Activated CD4-positive, alpha-beta T cell treated with anti-CD3 and anti-CD28 coated beads, Interleukin-2, amount 10 ng/mL, durations not matched to agents 7 days and 5 days (primary cell): ENCODE measurements around the gene RAB20. TPM values are rescaled to one million over a fixed set of nuclear protein-coding genes. Genes with fewer than 3 reads are reported as not detected.

Experiments used
- CTCF ChIA-PET: fragments of 350-600 bp; sonication (Branson Sonifier 250); formaldehyde crosslinking; loops from one replicate; lab custom pipeline; 2021; ENCODE audit warnings: antibody characterized with exemption; lab: Charles Lee
- POLR2A ChIA-PET: fragments of 350-600 bp; sonication (Branson Sonifier 250); formaldehyde crosslinking; loops from one replicate; lab custom pipeline; 2021; ENCODE audit warnings: antibody characterized with exemption; lab: Charles Lee
- DNase-seq: peaks from one replicate; pipeline ENCODE4 v3.0.0-alpha.2; 2020
- H3K27ac Mint-ChIP-seq: one replicate; pipeline ENCODE4 v1.8.0; 2021; ENCODE audit warnings: mild to moderate bottlenecking, moderate library complexity, mixed read lengths
- H3K27me3 Mint-ChIP-seq: one replicate; pipeline ENCODE4 v1.8.0; 2021; ENCODE audit warnings: mixed read lengths
- H3K36me3 Mint-ChIP-seq: one replicate; pipeline ENCODE4 v1.8.0; 2021; ENCODE audit warnings: low read depth, mixed read lengths
- H3K4me1 Mint-ChIP-seq: one replicate; pipeline ENCODE4 v1.8.0; 2021; ENCODE audit warnings: mixed read lengths
- H3K4me3 Mint-ChIP-seq: one replicate; pipeline ENCODE4 v1.8.0; 2021; ENCODE audit warnings: mild to moderate bottlenecking, moderate library complexity, mixed read lengths
- H3K9me3 Mint-ChIP-seq: one replicate; pipeline ENCODE4 v1.8.0; 2021; ENCODE audit warnings: mixed read lengths
- total RNA-seq, 2 experiments: library from RNA; stranded (reverse); gene quantifications; one replicate each; pipeline ENCODE4 v1.2.3, GENCODE V29; 2021

RAB20 gene
- total RNA-seq, 2 experiments from 2014 or later = 3.2 to 4.1 TPM

DNA sequence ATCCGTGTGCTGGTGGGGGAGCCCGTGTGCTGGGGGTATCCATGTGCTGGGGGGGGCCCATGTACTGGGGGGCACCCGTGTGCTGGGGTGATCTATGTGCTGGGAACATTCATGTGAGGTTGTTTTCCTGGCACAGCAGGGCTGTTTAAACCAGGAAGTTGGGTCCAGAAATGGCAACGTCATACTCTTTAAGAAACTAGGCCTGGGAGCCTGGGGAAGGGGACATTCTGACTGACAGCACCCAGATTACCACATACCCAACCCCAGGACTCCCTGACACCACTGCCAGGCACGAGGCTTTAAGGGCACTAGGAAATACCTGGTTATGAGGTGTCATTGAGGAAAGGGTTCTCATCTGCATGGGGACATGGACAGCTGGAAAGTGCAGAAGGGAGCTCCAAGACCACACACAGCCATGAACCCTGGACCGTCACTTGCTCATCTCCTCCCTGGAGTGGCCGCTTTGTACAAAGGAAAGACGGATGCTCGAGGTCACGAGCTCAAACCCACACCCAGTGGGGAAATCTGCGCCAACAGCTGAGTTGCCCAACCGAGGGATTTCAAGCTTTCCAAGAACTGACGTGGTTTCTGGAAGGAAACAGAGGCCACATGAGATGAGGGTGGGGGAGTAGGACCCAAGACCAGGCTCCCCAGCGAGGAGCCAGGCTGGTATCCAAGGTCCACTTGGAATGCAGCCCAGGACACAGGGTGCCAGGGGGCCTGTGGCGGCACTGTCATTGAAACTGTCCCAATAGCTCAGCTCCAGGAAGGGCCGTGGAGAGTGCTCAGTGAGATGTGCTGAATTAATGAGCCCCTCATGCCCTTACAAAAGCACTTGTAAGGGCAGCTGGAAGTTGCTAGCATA lies 40.9 kb downstream of the RAB20 start:
- H3K9me3 Mint-ChIP-seq = no peaks in the 10 kb centered on the region
- H3K27ac Mint-ChIP-seq = no peak overlapping the region
- H3K4me3 Mint-ChIP-seq = no peak overlapping the region
- ChIA-PET CTCF (interaction anchor here (1.1 kb wide), 1 partner anchor 291 kb away, joined by 3 read pairs; no protein-coding TSS in a partner anchor), POLR2A (no interaction called here)
- no peaks in the 10 kb centered on the region for H3K27me3 Mint-ChIP-seq
- no peak for DNase-seq
- peaks cover 1% of the 10 kb centered on the region for H3K36me3 Mint-ChIP-seq
- H3K4me1 Mint-ChIP-seq = peaks cover 41% of the 10 kb centered on the region

GRCh38 chr13:110519506-110519905 lies 42.0 kb downstream of the RAB20 start:
- Mint-ChIP-seq H3K27ac (no peak overlapping the region), H3K4me1 (peaks cover 38% of the 10 kb centered on the region), H3K27me3 (no peaks in the 10 kb centered on the region), H3K36me3 (peaks cover 1% of the 10 kb centered on the region), H3K4me3 (no peak overlapping the region), H3K9me3 (no peaks in the 10 kb centered on the region)
- DNase-seq = no peak
- CTCF ChIA-PET = interaction anchor here (1.0 kb wide), 1 partner anchor 11 kb away, joined by 3 read pairs; no protein-coding TSS in a partner anchor
- POLR2A ChIA-PET = no interaction called here

DNA sequence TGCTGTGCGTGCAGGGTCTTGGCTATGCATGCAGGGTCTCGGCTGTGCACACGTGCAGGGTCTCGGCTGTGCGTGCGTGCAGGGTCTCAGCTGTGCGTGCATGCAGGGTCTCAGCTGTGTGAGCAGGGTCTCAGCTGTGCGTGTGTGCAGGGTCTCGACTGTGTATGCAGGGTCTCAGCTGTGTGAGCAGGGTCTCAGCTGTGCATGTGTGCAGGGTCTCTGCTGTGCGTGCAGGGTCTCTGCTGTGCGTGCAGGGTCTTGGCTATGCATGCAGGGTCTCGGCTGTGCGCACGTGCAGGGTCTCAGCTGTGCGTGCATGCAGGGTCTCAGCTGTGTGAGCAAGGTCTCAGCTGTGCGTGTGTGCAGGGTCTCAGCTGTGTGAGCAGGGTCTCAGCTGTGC lies 42.5 kb downstream of the RAB20 start:
- ChIA-PET CTCF (interaction anchor here (1.0 kb wide), 1 partner anchor 12 kb away, joined by 3 read pairs; no protein-coding TSS in a partner anchor), POLR2A (no interaction called here)
- Mint-ChIP-seq H3K27me3 (no peaks in the 10 kb centered on the region), H3K9me3 (no peaks in the 10 kb centered on the region), H3K4me3 (no peak overlapping the region), H3K27ac (no peak overlapping the region), H3K4me1 (peaks cover 38% of the 10 kb centered on the region), H3K36me3 (peaks cover 1% of the 10 kb centered on the region)
- DNase-seq = no peak

DNA sequence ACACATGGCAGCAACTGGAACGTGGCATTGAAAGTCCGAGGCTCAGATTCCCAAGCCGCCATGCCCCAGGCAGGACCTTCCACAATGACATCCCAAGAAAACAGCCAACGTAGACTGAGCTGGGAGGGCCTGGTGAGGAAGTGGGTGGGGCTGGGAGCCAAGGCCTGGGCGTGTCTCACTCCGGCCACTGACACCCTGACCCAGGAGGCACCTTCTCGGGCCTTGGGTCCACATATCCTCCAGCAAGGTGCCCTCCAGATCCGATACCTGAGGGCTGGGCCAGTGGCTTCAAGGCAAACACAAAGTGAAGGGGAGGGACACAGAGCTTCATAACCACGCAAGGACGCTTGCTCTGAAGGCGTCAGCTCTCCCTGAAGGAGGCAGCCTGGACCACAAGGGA lies 43.0 kb downstream of the RAB20 start:
- H3K27ac Mint-ChIP-seq = no peak overlapping the region
- ChIA-PET POLR2A (no interaction called here), CTCF (interaction anchor here (1.0 kb wide), 1 partner anchor 12 kb away, joined by 3 read pairs; no protein-coding TSS in a partner anchor)
- H3K4me1 Mint-ChIP-seq = peaks cover 34% of the 10 kb centered on the region
- peaks cover 1% of the 10 kb centered on the region for H3K36me3 Mint-ChIP-seq
- DNase-seq = no peak
- H3K27me3 Mint-ChIP-seq = no peaks in the 10 kb centered on the region
- no peaks in the 10 kb centered on the region for H3K9me3 Mint-ChIP-seq
- no peak overlapping the region for H3K4me3 Mint-ChIP-seq

GRCh38 chr13:110518226-110518525 lies 43.3 kb downstream of the RAB20 start:
- ChIA-PET CTCF (no interaction called here), POLR2A (no interaction called here)
- H3K27me3 Mint-ChIP-seq = no peaks in the 10 kb centered on the region
- DNase-seq = no peak
- peaks cover 32% of the 10 kb centered on the region for H3K4me1 Mint-ChIP-seq
- peaks cover 1% of the 10 kb centered on the region for H3K36me3 Mint-ChIP-seq
- no peak overlapping the region for H3K27ac Mint-ChIP-seq
- H3K4me3 Mint-ChIP-seq = no peak overlapping the region
- H3K9me3 Mint-ChIP-seq = no peaks in the 10 kb centered on the region

GRCh38 chr13:110517505-110518225 lies 43.9 kb downstream of the RAB20 start:
- H3K27me3 Mint-ChIP-seq = no peaks in the 10 kb centered on the region
- H3K27ac Mint-ChIP-seq = no peak overlapping the region
- H3K36me3 Mint-ChIP-seq = peaks cover 1% of the 10 kb centered on the region

GRCh38 chr13:110516500-110516899 lies 45.0 kb downstream of the RAB20 start:
- H3K4me1 Mint-ChIP-seq = peaks cover 29% of the 10 kb centered on the region
- POLR2A ChIA-PET = no interaction called here
- peaks cover 1% of the 10 kb centered on the region for H3K36me3 Mint-ChIP-seq

More at GRCh38 chr13:110517505-110518225, 43.9 kb downstream of the RAB20 start:
- POLR2A ChIA-PET = no interaction called here
- no peak for DNase-seq
- CTCF ChIA-PET = no interaction called here
- Mint-ChIP-seq H3K9me3 (no peaks in the 10 kb centered on the region), H3K4me3 (no peak overlapping the region), H3K4me1 (peaks cover 32% of the 10 kb centered on the region)

GRCh38 chr13:110512198-110512740 lies 49.3 kb downstream of the RAB20 start:
- Mint-ChIP-seq H3K9me3 (no peaks in the 10 kb centered on the region), H3K4me1 (peaks cover 21% of the 10 kb centered on the region)
- CTCF ChIA-PET = no interaction called here

More at GRCh38 chr13:110516500-110516899, 45.0 kb downstream of the RAB20 start:
- Mint-ChIP-seq H3K27me3 (no peaks in the 10 kb centered on the region), H3K27ac (no peak overlapping the region), H3K9me3 (no peaks in the 10 kb centered on the region), H3K4me3 (no peak overlapping the region)
- no peak for DNase-seq
- CTCF ChIA-PET = interaction anchor here (1.5 kb wide), 1 partner anchor 22 kb away, joined by 3 read pairs; no protein-coding TSS in a partner anchor

GRCh38 chr13:110511509-110512181 lies 49.9 kb downstream of the RAB20 start:
- H3K4me1 Mint-ChIP-seq = peaks cover 21% of the 10 kb centered on the region
- CTCF ChIA-PET = interaction anchor here (0.6 kb wide), 1 partner anchor 555 kb away, joined by 3 read pairs; no protein-coding TSS in a partner anchor

More at GRCh38 chr13:110512198-110512740, 49.3 kb downstream of the RAB20 start:
- Mint-ChIP-seq H3K27ac (no peak overlapping the region), H3K4me3 (no peak overlapping the region), H3K27me3 (peaks cover 5% of the 10 kb centered on the region), H3K36me3 (no peaks in the 10 kb centered on the region)
- POLR2A ChIA-PET = no interaction called here
- DNase-seq = no peak

DNA sequence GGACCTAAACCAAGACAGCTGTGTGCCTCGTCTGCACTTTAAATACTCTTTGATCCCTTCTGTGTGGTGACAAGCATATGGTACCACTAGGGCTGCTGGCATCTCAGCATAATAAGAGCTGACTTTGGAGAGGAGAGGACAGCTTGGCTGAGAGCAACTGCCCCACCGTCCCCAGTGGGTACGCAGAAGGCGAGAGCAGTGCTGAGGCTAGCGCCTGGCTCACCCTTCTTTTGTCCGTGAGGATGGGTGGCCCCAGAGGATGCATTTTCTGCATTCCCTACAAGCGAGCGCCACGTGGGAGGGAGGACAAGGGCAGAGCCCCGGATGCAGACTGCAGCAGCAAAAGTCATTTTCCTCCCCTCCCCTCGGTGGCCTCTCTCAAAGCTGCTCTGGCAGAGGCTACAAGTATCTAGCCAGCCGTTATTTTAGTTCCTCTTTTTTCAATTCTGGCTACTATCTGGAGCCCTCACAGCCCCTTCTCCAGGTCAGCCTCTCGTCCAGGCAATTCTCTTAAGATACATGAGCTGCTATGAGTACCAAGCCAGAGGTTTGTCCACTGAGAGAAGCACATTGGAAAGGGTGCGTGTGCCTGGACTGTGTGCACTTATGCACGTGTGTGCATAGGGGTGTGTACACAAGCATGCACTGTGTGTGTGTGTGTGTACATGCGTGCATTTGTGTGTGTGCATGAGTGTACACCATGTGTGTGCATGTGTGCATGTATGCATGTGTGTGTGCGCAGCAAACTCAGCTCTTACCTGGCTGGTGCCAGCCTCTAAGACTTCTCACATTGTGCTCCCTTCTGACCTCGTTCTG lies 51.3 kb downstream of the RAB20 start:
- POLR2A ChIA-PET = no interaction called here
- Mint-ChIP-seq H3K27ac (no peak overlapping the region), H3K36me3 (no peaks in the 10 kb centered on the region), H3K4me3 (no peak overlapping the region), H3K4me1 (peaks cover 11% of the 10 kb centered on the region), H3K9me3 (no peaks in the 10 kb centered on the region), H3K27me3 (peaks cover 5% of the 10 kb centered on the region)
- no peak for DNase-seq
- CTCF ChIA-PET = interaction anchor here (1.0 to 1.1 kb wide), 2 partner anchors 15 to 94 kb away, joined by 3 read pairs; no protein-coding TSS in a partner anchor

More at GRCh38 chr13:110511509-110512181, 49.9 kb downstream of the RAB20 start:
- H3K9me3 Mint-ChIP-seq = no peaks in the 10 kb centered on the region
- DNase-seq = no peak
- POLR2A ChIA-PET = no interaction called here
- H3K27ac Mint-ChIP-seq = no peak overlapping the region
- H3K27me3 Mint-ChIP-seq = peaks cover 5% of the 10 kb centered on the region
- H3K4me3 Mint-ChIP-seq = no peak overlapping the region
- no peaks in the 10 kb centered on the region for H3K36me3 Mint-ChIP-seq

GRCh38 chr13:110509478-110509926 lies 52.0 kb downstream of the RAB20 start:
- Mint-ChIP-seq H3K9me3 (no peaks in the 10 kb centered on the region), H3K4me3 (no peak overlapping the region), H3K36me3 (no peaks in the 10 kb centered on the region), H3K27ac (no peak overlapping the region), H3K4me1 (peaks cover 4% of the 10 kb centered on the region), H3K27me3 (peaks cover 5% of the 10 kb centered on the region)
- ChIA-PET POLR2A (no interaction called here), CTCF (interaction anchor here (1.0 kb wide), 1 partner anchor 95 kb away, joined by 3 read pairs; no protein-coding TSS in a partner anchor)
- no peak for DNase-seq
